ENCODE measurements around the gene ABLIM2.
A peak's percentile ranks its signal among the peaks of the same experiment; 100 is the strongest.

ABLIM2 gene

DNA sequence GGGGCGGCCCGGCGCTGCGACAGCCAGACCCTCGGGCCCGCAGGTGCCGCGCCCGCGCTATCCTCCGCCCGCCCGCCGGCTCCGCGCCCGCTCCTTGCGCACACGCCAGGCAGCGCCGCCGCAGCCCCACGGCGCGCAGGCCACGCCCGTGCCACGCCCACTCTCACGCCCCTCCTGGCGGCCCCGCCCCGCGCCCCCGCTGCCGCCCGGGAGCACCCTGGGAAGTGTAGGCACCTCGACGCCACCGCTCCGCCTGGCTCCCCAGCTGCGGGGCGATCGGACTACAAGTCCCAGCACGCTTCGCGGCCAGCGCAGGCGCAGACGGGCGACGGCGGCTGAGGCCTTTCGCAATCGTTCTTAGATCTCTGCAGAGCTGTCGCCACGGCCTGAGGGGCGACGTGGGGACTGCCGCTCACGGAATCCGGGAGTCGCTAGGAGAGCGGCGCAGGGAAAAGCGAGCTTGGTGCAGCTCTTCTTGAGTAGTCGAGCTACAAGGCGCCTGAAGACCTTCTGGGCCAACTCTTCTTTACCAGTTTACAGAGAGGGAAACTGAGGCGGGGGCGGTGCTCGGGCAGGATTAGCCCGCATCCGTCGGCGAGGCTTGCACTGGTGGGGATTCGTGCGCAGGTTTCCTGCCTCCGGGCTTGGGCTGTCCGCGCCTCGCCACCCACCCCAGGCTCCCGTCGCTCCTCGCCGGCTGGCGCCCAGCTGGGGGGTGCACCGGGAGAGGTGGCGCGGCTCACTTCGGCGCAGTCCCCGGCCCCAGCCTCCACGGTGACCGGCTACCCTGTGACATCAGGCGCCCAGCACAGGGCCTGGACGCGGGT lies at the start of gene ABLIM2:
Gene ABLIM2, minus strand, starts transcription at position 104 of the 827 bp plus-strand sequence. CDS start 124 bp downstream, outside the sequence.
- peak; percentile 94 for DNase-seq (ENCODE audit: extremely low read depth, low read depth)
- TF ChIP-seq, protein P1, sequence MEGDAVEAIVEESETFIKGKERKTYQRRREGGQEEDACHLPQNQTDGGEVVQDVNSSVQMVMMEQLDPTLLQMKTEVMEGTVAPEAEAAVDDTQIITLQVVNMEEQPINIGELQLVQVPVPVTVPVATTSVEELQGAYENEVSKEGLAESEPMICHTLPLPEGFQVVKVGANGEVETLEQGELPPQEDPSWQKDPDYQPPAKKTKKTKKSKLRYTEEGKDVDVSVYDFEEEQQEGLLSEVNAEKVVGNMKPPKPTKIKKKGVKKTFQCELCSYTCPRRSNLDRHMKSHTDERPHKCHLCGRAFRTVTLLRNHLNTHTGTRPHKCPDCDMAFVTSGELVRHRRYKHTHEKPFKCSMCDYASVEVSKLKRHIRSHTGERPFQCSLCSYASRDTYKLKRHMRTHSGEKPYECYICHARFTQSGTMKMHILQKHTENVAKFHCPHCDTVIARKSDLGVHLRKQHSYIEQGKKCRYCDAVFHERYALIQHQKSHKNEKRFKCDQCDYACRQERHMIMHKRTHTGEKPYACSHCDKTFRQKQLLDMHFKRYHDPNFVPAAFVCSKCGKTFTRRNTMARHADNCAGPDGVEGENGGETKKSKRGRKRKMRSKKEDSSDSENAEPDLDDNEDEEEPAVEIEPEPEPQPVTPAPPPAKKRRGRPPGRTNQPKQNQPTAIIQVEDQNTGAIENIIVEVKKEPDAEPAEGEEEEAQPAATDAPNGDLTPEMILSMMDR (IDR thresholded peaks at IDR 0.05; ENCODE audit: low read depth, low read length): no peak

DNA sequence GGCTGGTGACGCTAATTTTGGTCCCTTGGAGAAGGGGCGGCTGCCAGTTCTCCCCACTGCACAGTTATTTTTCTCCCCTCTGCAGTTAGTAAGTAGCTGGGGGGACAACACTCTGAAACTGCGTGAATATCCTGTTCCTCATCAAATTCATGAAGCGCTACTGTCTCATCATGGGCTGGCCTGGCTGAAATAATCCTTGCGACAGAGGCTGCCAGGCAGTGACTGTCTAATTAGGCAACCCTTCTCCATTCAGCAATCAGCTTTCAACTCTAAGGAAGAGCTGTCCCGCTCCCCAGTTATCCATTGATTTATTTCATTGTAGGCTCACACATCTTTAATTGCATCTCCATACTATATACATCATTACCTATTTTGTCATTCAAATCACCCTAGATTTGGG lies 48.7 kb upstream of the ABLIM2 start:
- TF ChIP-seq, protein P1 (IDR thresholded peaks at IDR 0.05; ENCODE audit: low read depth, low read length): no peak
- DNase-seq (ENCODE audit: extremely low read depth, low read depth): no peak

DNA sequence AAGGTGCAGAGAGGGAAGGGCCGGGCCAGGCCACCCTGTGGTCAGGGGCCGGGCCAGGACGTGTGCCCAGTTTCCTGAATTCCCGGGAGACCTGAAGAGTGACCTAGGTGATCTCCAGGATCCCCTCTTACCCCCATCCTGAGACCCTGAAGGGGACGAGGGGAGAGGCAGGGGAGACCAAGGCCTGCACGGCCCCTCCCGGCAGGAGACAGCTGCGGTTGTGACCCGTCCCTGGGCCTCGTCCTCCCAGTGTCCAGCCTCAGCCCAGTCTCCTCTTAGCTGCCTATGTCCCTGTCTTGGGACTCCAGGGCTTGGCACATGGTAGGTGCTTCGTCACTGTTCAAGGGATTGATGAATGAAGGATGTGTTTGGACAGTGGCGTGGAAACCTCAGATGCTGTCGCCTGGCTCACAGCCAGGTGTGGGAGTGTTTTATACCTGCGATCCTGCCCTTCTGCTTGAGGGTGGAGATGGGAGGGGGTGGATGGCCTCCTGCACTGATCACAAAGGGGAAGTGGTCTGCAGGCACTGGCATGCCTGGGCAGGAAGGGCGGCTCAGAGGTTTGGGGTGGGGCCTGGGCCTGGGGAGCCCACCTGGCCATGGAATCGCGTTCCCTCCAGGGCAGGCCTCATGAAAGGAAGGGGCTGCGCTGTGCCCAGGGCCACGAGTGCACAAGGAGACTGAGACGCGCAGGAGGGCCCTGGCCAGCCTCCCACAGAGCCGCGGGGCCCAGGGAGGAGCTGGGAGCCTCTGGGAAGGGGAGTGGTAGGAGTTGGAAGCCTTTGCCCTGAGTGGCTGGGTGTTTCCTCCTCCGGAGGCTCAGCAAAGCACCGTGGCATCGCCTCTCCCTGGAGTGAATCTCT lies 47.4 kb upstream of the ABLIM2 start:
- TF ChIP-seq, protein P1 (IDR thresholded peaks at IDR 0.05; ENCODE audit: low read depth, low read length): no peak
- no peak for DNase-seq (ENCODE audit: extremely low read depth, low read depth)

DNA sequence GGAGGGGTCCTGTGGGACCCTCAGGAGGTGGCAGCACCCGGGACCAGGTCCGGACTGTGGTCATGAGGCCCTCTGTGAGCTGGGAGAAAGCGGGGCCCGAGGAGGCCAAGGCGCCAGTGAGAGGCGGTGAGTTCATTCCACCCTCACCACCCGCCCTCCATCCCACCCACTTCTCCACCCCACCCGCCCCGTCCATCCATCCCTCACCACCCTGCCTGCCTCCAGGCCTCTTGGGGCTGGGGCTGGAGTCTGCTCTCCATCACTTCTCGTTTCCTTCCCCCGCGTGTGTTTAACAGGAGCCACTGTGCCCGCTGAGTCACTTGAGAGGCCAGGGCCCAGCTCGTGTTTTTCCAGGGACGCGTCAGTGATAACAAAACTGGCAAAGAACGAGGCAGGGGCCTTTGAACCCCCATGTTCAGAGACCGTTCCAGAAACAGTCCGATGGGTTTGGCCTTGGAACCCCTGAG lies 46.7 kb upstream of the ABLIM2 start:
- TF ChIP-seq, protein P1 (IDR thresholded peaks at IDR 0.05; ENCODE audit: low read depth, low read length): no peak
- no peak for DNase-seq (ENCODE audit: extremely low read depth, low read depth)

DNA sequence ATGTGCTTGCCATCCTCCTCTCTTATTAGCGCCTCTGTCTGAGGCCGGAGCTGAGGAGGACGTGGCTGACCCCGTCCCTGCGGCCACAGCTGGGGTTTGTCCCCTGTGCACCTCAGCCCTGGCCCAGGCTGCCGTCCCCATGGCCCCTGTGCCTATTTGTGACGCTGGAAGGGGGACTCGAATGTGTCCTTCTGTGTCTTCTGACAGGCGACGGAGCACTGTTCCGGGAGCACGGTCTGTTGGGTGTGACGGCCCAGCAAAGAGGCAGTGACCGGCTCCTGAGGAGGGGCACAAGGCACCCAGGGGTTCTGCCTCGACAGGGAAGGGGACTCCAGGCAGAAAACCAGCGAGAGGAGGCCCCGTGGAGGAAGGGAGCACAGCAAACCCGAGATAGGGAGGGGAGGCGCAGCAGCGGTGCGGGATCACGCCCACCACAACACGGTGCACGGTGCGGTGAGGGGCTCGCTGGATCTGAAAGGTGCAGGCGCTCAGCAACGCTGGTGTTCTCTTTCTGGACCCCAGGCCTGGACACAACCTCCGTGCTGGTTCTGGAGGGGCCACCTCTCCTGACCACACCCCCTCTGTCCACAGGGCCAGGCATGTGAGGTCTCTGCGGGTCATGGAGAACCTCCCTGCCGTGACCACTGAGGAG lies 46.1 kb upstream of the ABLIM2 start:
- TF ChIP-seq, protein P1 (IDR thresholded peaks at IDR 0.05; ENCODE audit: low read depth, low read length): no peak
- no peak for DNase-seq (ENCODE audit: extremely low read depth, low read depth)

DNA sequence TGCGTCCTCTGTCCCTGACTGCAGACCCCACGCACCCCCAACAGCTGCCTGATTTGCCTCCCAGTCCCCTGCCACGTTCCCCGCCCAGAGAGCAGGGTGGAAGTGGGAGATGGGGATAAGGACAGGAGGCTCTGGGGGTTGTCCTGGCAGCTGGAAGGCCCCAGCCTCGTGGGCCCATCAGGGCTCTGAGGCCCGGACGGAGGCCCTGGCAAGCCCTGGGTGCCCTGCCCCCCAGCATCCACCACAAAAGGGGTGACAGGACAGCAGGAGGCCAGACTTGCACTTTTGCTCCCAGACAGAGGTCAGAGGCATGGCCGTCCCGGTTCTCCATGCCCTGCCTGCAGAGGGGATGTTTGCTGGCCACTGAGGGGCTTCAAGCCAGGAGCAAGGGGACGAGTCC lies 45.2 kb upstream of the ABLIM2 start:
- DNase-seq (ENCODE audit: extremely low read depth, low read depth): no peak
- TF ChIP-seq, protein P1 (IDR thresholded peaks at IDR 0.05; ENCODE audit: low read depth, low read length): no peak

Data from AG09319 (cell line).